IPS DF 6.9 (cell line): ENCODE results near the gene OR4K2.
"Not testable (repeated sequence)": the region's sequence is repeated elsewhere in the genome, so short reads cannot be mapped to it uniquely, and the experiment has no call there.

Source experiments
- DNase-seq: peaks from one replicate; pipeline ENCODE4 v3.0.0-alpha.2; 2013; ENCODE audit warnings: low read depth, low spot score
- H3K27ac ChIP-seq: one replicate; pipeline ENCODE4 v1.5.1; 2013; ENCODE audit warnings: low read length, control low read depth
- H3K27me3 ChIP-seq: 2 replicates; pipeline ENCODE4 v1.6.1; 2013; ENCODE audit warnings: mild to moderate bottlenecking, low read length; ENCODE audit not compliant: control insufficient read depth, insufficient read depth
- H3K36me3 ChIP-seq: 2 replicates; pipeline ENCODE4 v1.6.1; 2013; ENCODE audit warnings: low read length; ENCODE audit not compliant: control insufficient read depth, insufficient read depth
- H3K4me1 ChIP-seq: 2 replicates; pipeline ENCODE4 v1.6.1; 2013; ENCODE audit warnings: low read length; ENCODE audit not compliant: control insufficient read depth, insufficient read depth
- H3K4me3 ChIP-seq: 2 replicates; pipeline ENCODE4 v1.5.1; 2013; ENCODE audit warnings: mild to moderate bottlenecking, low read length
- H3K9me3 ChIP-seq: 2 replicates; pipeline ENCODE4 v1.6.1; 2013; ENCODE audit warnings: low read length, inconsistent platforms; ENCODE audit not compliant: control insufficient read depth, insufficient read depth
- WGBS: extraction: QIAGEN DNeasy Blood & Tissue Kit; methylation state at CpG from one replicate; pipeline ENCODE4 v1.1.7; 2013; ENCODE audit warnings: mixed read lengths, missing lambda C conversion rate; ENCODE audit not compliant: insufficient read length, insufficient coverage; 5-methylcytosine and 5-hydroxymethylcytosine counted together

The OR4K2 gene

GRCh38 chr14:19874842-19875241 is at the start of gene OR4K2:
Gene OR4K2 (plus strand): TSS chr14:19875142. CDS start chr14:19876268, 1,126 bp downstream.
- no peak for DNase-seq
- H3K4me3 ChIP-seq, result no peak within 1 kb of the TSS
- H3K27me3 ChIP-seq, result no peaks in the 10 kb centered on the region; the same call in 1 of the 2 replicates
- no peaks in the 10 kb centered on the region for H3K36me3 ChIP-seq
- peaks cover 9% of the 10 kb centered on the region for H3K9me3 ChIP-seq
- no peak within 1 kb of the TSS for H3K27ac ChIP-seq
- H3K4me1 ChIP-seq, result no peaks in the 10 kb centered on the region
- no CpG with 5 or more reads among the region's 2 CpGs for WGBS

GRCh38 chr14:19827626-19828244 is 47.2 kb upstream of the OR4K2 start:
- not testable (repeated sequence) for H3K4me1 ChIP-seq, H3K36me3 ChIP-seq, H3K9me3 ChIP-seq, H3K27me3 ChIP-seq, H3K27ac ChIP-seq, H3K4me3 ChIP-seq, DNase-seq
- no CpG with 5 or more reads among the region's 12 CpGs for WGBS

GRCh38 chr14:19828314-19828713 is 46.6 kb upstream of the OR4K2 start:
- Histone ChIP-seq H3K27ac (no peak overlapping the region), H3K27me3 (no peaks in the 10 kb centered on the region), H3K36me3 (no peaks in the 10 kb centered on the region), H3K4me1 (no peaks in the 10 kb centered on the region), H3K4me3 (no peak overlapping the region), H3K9me3 (peaks cover 8% of the 10 kb centered on the region)
- WGBS, result no CpG with 5 or more reads among the region's 2 CpGs
- no peak for DNase-seq

- H3K27ac ChIP-seq, DNase-seq, H3K4me1 ChIP-seq, H3K36me3 ChIP-seq, H3K4me3 ChIP-seq, H3K27me3 ChIP-seq: not testable (repeated sequence)
- H3K9me3 ChIP-seq, result peaks cover 26% of the 10 kb centered on the region
- no CpG with 5 or more reads among the region's 8 CpGs for WGBS
These were observed 40.6 kb upstream of the OR4K2 start for GRCh38 chr14:19834203-19834848.

- Histone ChIP-seq H3K4me1 (no peaks in the 10 kb centered on the region), H3K27me3 (no peaks in the 10 kb centered on the region), H3K36me3 (no peaks in the 10 kb centered on the region), H3K27ac (no peak overlapping the region), H3K4me3 (no peak overlapping the region), H3K9me3 (peaks cover 23% of the 10 kb centered on the region)
- no peak for DNase-seq
These were observed 36.5 kb upstream of the OR4K2 start for GRCh38 chr14:19838433-19838832.

DNA sequence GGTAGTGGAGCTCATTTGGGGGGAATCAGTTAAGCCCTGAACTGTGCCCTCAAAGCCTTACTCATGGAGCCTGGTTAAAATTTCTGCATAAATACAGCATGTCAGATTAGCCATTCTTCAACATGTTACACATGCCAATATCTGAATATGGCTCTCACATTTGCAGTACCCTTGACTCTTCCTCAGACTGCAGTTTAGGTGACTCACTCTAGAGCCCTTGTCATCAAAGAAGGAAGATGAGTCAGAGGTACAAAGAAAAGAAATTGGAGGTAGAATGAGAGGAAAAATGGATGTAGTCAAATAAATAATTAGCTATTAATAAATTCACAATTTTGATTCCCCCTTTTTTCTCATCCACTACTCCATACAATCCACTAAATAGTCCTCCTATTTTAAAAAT is 23.6 kb upstream of the OR4K2 start:
- no peaks in the 10 kb centered on the region for H3K27me3 ChIP-seq
- H3K9me3 ChIP-seq, result peaks cover 9% of the 10 kb centered on the region
- no peaks in the 10 kb centered on the region for H3K4me1 ChIP-seq
- no peak for DNase-seq
- no peaks in the 10 kb centered on the region for H3K36me3 ChIP-seq
- H3K27ac ChIP-seq, result no peak overlapping the region
- no peak overlapping the region for H3K4me3 ChIP-seq

DNA sequence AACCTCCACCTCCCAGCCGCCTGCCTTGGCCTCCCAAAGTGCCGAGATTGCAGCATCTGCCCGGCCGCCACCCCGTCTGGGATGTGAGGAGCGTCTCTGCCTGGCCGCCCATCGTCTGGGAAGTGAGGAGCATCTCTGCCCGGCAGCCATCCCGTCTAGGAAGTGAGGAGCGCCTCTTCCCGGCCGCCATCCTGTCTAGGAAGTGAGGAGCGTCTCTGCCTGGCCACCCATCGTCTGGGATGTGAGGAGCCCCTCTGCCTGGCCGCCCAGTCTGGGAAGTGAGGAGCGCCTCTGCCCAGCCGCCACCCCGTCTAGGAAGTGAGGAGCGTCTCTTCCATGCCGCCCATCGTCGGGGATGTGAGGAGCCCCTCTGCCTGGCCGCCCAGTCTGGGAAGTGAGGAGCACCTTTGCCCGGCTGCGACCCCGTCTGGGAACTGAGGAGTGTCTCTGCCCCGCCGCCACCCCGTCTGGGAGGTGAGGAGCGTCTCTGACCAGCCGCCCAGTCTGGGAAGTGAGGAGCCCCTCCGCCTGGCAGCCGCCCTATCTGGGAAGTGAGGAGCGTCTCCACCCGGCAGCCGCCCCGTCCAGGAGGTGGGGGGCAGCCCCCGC is 8.8 kb upstream of the OR4K2 start:
- not testable (repeated sequence) for H3K4me1 ChIP-seq, H3K27ac ChIP-seq, H3K36me3 ChIP-seq, DNase-seq, H3K27me3 ChIP-seq, H3K4me3 ChIP-seq
- H3K9me3 ChIP-seq, result peaks cover 15% of the 10 kb centered on the region
- WGBS, result no CpG with 5 or more reads among the region's 39 CpGs

GRCh38 chr14:19873178-19873577 is 1.8 kb upstream of the OR4K2 start:
- no peaks in the 10 kb centered on the region for H3K36me3 ChIP-seq
- H3K27me3 ChIP-seq, result no peaks in the 10 kb centered on the region; the same call in 1 of the 2 replicates
- H3K27ac ChIP-seq, result no peak overlapping the region
- WGBS, result no CpG with 5 or more reads among the region's 6 CpGs
- DNase-seq, result no peak
- no peak overlapping the region; the same call in 1 of the 2 replicates for H3K4me3 ChIP-seq
- H3K9me3 ChIP-seq, result peaks cover 18% of the 10 kb centered on the region
- H3K4me1 ChIP-seq, result no peaks in the 10 kb centered on the region

- Histone ChIP-seq H3K4me3 (no peak overlapping the region), H3K27me3 (no peaks in the 10 kb centered on the region; the same call in 1 of the 2 replicates), H3K27ac (no peak overlapping the region), H3K4me1 (no peaks in the 10 kb centered on the region), H3K36me3 (no peaks in the 10 kb centered on the region), H3K9me3 (peaks cover 11% of the 10 kb centered on the region)
- DNase-seq, result no peak
These were observed 3.2 kb downstream of the OR4K2 start for GRCh38 chr14:19878029-19878642.

DNA sequence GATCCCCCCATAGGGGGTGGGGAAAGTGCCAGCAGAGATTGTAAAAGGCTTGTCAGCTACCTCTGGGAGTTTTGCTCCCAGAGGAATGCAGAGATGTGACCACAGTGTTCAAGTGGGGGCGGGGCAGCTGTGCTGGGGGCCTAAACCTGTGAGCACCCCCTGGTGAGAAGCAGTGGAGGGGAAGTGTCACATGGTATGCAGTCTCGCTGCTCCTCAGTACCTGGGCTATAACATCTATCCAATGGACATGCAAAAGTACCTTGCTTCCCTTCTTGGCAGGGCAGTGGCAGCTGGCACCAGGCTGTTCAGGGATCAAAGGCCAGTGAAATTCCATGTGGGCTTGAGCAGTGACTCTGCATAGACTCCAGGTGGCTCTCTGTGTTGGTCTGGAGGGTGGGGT is 20.3 kb downstream of the OR4K2 start:
- no peaks in the 10 kb centered on the region for H3K4me1 ChIP-seq
- no peaks in the 10 kb centered on the region for H3K36me3 ChIP-seq
- DNase-seq, result no peak
- H3K27ac ChIP-seq, result no peak overlapping the region
- no peak overlapping the region for H3K4me3 ChIP-seq
- WGBS, result no CpG with 5 or more reads among the region's 2 CpGs
- H3K9me3 ChIP-seq, result peaks cover 36% of the 10 kb centered on the region
- H3K27me3 ChIP-seq, result no peaks in the 10 kb centered on the region
